Activated CD4-positive, alpha-beta memory T cell treated with anti-CD3 and anti-CD28 coated beads for 36 hours (primary cell): ENCODE data around the gene MYD88. TPM values are rescaled to one million over a fixed set of nuclear protein-coding genes. Genes with fewer than 3 reads are reported as not detected.
A peak's percentile ranks its signal among the peaks of the same experiment; 100 is the strongest.

Experiments used
- CTCF ChIA-PET: fragments of 350-600 bp; sonication (Branson Sonifier 250); formaldehyde crosslinking; loops from one replicate; lab custom pipeline; 2021; ENCODE audit warnings: antibody characterized with exemption, inconsistent platforms; lab: Charles Lee
- POLR2A ChIA-PET: fragments of 350-600 bp; sonication (Branson Sonifier 250); formaldehyde crosslinking; loops from one replicate; lab custom pipeline; 2021; ENCODE audit warnings: antibody characterized with exemption; lab: Charles Lee
- DNase-seq: peaks from one replicate; pipeline ENCODE4 v3.0.0-alpha.2; 2020
- H3K27ac Mint-ChIP-seq: one replicate; pipeline ENCODE4 v1.8.0; 2021; ENCODE audit warnings: mixed read lengths
- H3K27me3 Mint-ChIP-seq: one replicate; pipeline ENCODE4 v1.8.0; 2021; ENCODE audit warnings: mixed read lengths
- H3K36me3 Mint-ChIP-seq: one replicate; pipeline ENCODE4 v1.8.0; 2021; ENCODE audit warnings: mixed read lengths
- H3K4me1 Mint-ChIP-seq: one replicate; pipeline ENCODE4 v1.8.0; 2021; ENCODE audit warnings: low read depth, mixed read lengths
- H3K4me3 Mint-ChIP-seq: one replicate; pipeline ENCODE4 v1.8.0; 2021; ENCODE audit warnings: mild to moderate bottlenecking, mixed read lengths
- H3K9me3 Mint-ChIP-seq: one replicate; pipeline ENCODE4 v1.8.0; 2021; ENCODE audit warnings: mixed read lengths
- intact Hi-C: fragments of 100-400 bp; cut with micrococcal nuclease; formaldehyde crosslinking; loops from one replicate; pipeline ENCODE4 v1.15.1; 2023
- total RNA-seq, 2 experiments: library from RNA; stranded (reverse); gene quantifications; one replicate each; pipeline ENCODE4 v1.2.3, GENCODE V29; 2021

Gene MYD88
- total RNA-seq, 2 experiments from 2014 or later, result 32.3 to 34.8 TPM

GRCh38 chr3:38120693-38121450 lies 17.6 kb upstream of the MYD88 start:
- ChIA-PET CTCF (interaction anchor here (1.0 to 5.2 kb wide), 3 partner anchors 177 to 359 kb away, joined by 3 to 41 read pairs (median 4); partner anchors contain the start of gene XYLB), POLR2A (no interaction called here)
- H3K4me3 Mint-ChIP-seq, result no peak overlapping the region
- peaks cover 28% of the 10 kb centered on the region for H3K36me3 Mint-ChIP-seq
- no peak overlapping the region for H3K27ac Mint-ChIP-seq
- H3K27me3 Mint-ChIP-seq, result no peaks in the 10 kb centered on the region
- H3K9me3 Mint-ChIP-seq, result no peaks in the 10 kb centered on the region
- no peaks in the 10 kb centered on the region for H3K4me1 Mint-ChIP-seq
- intact Hi-C loops, result no loop called here
- no peak for DNase-seq

DNA sequence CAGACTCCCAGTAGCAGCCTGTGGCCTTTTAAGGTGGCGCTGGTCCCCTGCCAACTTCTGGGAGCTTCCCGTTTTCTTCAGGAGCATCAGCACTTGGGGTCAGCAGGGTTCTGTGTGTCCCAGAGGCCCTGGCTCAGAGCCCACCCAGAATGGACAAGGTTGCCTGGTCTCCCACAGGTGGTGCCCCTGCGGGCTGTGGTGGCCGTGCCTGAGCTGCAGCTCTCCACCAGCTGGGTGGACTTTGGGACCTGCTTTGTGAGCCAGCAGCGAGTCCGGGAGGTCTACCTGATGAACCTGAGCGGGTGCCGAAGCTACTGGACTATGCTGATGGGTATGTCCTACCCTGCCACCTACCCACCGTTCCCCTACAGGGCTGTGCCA lies 17.0 kb upstream of the MYD88 start:
- Mint-ChIP-seq H3K36me3 (peaks cover 28% of the 10 kb centered on the region), H3K9me3 (no peaks in the 10 kb centered on the region), H3K27ac (no peak overlapping the region), H3K4me1 (no peaks in the 10 kb centered on the region), H3K4me3 (no peak overlapping the region), H3K27me3 (no peaks in the 10 kb centered on the region)
- DNase-seq, result no peak
- intact Hi-C loops, result no loop called here
- CTCF ChIA-PET, result interaction anchor here (1.4 kb wide), 1 partner anchor 177 kb away, joined by 4 read pairs; no protein-coding TSS in a partner anchor
- POLR2A ChIA-PET, result no interaction called here

DNA sequence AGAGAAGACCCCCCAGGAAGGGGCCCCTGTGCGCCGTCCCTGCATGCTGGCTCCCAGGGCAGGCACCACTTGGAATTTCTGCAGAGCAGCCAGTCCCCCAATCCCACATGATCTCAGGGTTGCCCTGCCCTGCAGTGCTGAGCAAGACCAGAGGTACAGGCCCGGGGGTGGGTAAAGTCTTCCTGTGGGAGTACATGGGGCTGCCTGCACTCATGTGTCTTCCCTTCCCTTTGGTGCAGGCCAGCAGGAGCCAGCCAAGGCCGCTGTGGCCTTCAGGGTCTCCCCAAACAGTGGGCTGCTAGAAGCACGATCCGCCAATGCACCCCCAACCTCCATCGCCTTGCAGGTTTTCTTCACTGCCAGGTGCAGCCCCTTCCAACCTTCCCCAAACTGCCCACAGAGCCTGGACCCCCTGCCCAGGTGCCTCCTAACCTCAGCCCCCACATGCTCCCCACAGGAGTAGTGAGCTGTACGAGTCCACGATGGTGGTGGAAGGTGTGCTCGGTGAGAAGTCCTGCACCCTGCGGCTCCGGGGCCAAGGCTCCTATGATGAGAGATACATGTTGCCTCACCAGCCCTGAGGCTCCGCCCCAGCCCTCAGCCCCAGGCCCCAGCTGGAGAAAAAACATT lies 16.5 kb upstream of the MYD88 start:
- CTCF ChIA-PET, result interaction anchor here (1.4 kb wide), 1 partner anchor 176 kb away, joined by 4 read pairs; no protein-coding TSS in a partner anchor
- Mint-ChIP-seq H3K27me3 (no peaks in the 10 kb centered on the region), H3K9me3 (no peaks in the 10 kb centered on the region), H3K36me3 (peaks cover 28% of the 10 kb centered on the region), H3K4me3 (no peak overlapping the region), H3K27ac (no peak overlapping the region), H3K4me1 (no peaks in the 10 kb centered on the region)
- no peak for DNase-seq
- POLR2A ChIA-PET, result no interaction called here
- intact Hi-C loops, result no loop called here

DNA sequence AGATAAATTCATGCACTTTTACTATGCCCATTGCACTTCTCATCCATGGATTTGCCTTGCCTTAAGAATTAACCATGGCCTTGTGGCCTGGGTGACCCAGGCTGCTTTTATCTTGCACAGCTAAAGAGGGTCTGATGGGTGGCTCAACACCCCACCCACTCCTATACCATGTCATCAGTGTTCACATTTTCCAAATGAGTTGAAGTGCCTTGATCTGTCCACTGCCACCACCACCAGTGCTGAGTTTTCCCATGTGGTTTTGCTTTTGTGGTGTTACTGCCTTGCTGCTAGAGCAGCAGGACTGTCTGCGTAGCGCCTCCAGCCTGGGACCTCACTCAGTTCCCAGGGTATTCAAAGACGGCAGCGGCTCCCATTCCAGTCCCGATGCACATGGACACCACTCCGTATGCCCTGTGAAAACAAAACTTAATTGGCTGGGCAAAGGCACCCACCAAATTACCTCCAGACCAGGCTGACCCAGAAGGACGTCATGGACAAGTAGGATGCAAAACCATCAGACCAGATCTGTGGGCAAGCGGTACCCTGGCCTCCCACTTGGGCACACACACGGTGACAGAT lies 15.7 kb upstream of the MYD88 start:
- H3K36me3 Mint-ChIP-seq, result peaks cover 34% of the 10 kb centered on the region
- POLR2A ChIA-PET, result no interaction called here
- H3K27me3 Mint-ChIP-seq, result no peaks in the 10 kb centered on the region
- H3K4me1 Mint-ChIP-seq, result no peaks in the 10 kb centered on the region
- no peaks in the 10 kb centered on the region for H3K9me3 Mint-ChIP-seq
- CTCF ChIA-PET, result no interaction called here
- no peak overlapping the region for H3K4me3 Mint-ChIP-seq
- intact Hi-C loops, result no loop called here
- H3K27ac Mint-ChIP-seq, result no peak overlapping the region
- no peak for DNase-seq

- H3K4me1 Mint-ChIP-seq, result no peaks in the 10 kb centered on the region
- intact Hi-C loops, result no loop called here
- ChIA-PET CTCF (no interaction called here), POLR2A (no interaction called here)
- DNase-seq, result no peak
- no peaks in the 10 kb centered on the region for H3K9me3 Mint-ChIP-seq
- H3K36me3 Mint-ChIP-seq, result peaks cover 38% of the 10 kb centered on the region
- no peak overlapping the region for H3K4me3 Mint-ChIP-seq
- no peaks in the 10 kb centered on the region for H3K27me3 Mint-ChIP-seq
- no peak overlapping the region for H3K27ac Mint-ChIP-seq
Observed at GRCh38 chr3:38124324-38125122, 13.9 kb upstream of the MYD88 start.

- DNase-seq, result no peak
- Mint-ChIP-seq H3K4me1 (no peaks in the 10 kb centered on the region), H3K4me3 (no peak overlapping the region), H3K27me3 (no peaks in the 10 kb centered on the region), H3K9me3 (no peaks in the 10 kb centered on the region), H3K27ac (no peak overlapping the region), H3K36me3 (peaks cover 41% of the 10 kb centered on the region)
- intact Hi-C loops, result no loop called here
- POLR2A ChIA-PET, result no interaction called here
- CTCF ChIA-PET, result no interaction called here
Observed at GRCh38 chr3:38125305-38126120, 12.9 kb upstream of the MYD88 start.

GRCh38 chr3:38126121-38126892 lies 12.2 kb upstream of the MYD88 start:
- H3K27ac Mint-ChIP-seq, result no peak overlapping the region
- peaks cover 38% of the 10 kb centered on the region for H3K36me3 Mint-ChIP-seq
- no peaks in the 10 kb centered on the region for H3K27me3 Mint-ChIP-seq

DNA sequence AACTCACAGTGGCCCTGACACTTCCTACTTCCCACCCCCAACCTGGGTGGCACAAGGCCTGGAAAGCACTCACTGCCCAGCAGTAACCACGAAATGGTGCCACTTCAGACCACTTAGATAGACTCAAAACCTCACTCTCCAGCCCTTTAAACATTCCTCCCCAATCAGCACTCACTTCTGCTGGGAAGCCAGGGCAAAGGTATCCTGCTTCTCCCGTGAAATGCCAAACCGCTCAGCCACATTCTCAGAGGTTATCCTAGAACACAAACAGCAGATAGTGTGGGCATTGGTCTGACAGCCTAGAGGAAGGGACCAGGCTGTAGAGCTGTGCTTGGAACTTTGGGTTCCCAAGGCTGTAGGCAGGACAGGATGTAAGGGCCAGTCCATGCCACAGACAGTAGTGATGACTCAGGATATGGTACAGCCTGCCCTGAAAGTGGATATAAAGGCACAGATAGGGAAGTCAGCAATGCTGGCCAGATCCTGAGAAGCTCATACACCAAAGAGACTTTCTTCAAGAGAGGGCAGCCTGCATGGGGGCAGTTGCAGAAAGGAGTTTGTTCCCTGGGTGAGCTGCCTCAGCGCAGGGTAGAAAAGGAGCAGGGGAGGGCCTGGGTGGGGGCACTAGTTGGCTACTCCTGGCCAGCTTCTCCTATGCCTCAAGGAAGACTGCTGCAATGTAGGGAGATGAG lies 10.7 kb upstream of the MYD88 start:
- peak; percentile 7 for DNase-seq
- H3K27ac Mint-ChIP-seq, result no peak overlapping the region
- POLR2A ChIA-PET, result no interaction called here
- H3K4me3 Mint-ChIP-seq, result no peak overlapping the region
- peaks cover 35% of the 10 kb centered on the region for H3K36me3 Mint-ChIP-seq
- no peaks in the 10 kb centered on the region for H3K27me3 Mint-ChIP-seq
- intact Hi-C loops, result no loop called here
- CTCF ChIA-PET, result interaction anchor here (0.8 to 1.5 kb wide), 2 partner anchors 219 to 368 kb away, joined by 3 to 5 read pairs; partner anchors contain the start of genes EXOG and XYLB
- no peaks in the 10 kb centered on the region for H3K9me3 Mint-ChIP-seq
- H3K4me1 Mint-ChIP-seq, result peaks cover under 1% of the 10 kb centered on the region

More at GRCh38 chr3:38126121-38126892, 12.2 kb upstream of the MYD88 start:
- H3K4me1 Mint-ChIP-seq, result no peaks in the 10 kb centered on the region
- H3K4me3 Mint-ChIP-seq, result no peak overlapping the region
- intact Hi-C loops, result no loop called here
- no peak for DNase-seq
- no peaks in the 10 kb centered on the region for H3K9me3 Mint-ChIP-seq
- POLR2A ChIA-PET, result no interaction called here
- CTCF ChIA-PET, result interaction anchor here (1.0 kb wide), 1 partner anchor 220 kb away, joined by 3 read pairs; the partner anchor contains the start of gene XYLB

DNA sequence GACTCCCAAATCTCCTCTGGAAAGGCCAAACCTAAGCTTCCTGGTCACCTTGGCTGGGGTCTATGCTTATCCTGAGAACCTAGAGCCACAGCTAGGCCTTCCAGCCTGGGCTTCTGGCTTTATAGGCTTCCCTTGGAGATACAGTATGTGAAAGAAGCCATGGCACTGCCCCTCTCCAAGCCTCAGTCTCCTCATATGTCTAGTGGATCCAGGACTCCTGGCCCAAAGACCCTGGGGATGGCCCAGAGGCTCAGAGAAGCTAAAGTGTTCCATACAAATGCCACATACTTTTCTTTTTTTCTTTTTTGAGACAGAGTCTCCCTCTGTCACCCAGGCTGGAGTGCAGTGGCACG lies 10.2 kb upstream of the MYD88 start:
- Mint-ChIP-seq H3K9me3 (no peaks in the 10 kb centered on the region), H3K27ac (no peak overlapping the region), H3K27me3 (no peaks in the 10 kb centered on the region), H3K4me3 (no peak overlapping the region), H3K4me1 (peaks cover 6% of the 10 kb centered on the region), H3K36me3 (peaks cover 33% of the 10 kb centered on the region)
- intact Hi-C loops, result no loop called here
- ChIA-PET POLR2A (no interaction called here), CTCF (interaction anchor here (0.8 to 1.5 kb wide), 2 partner anchors 219 to 368 kb away, joined by 3 to 5 read pairs; partner anchors contain the start of genes EXOG and XYLB)
- no peak for DNase-seq

DNA sequence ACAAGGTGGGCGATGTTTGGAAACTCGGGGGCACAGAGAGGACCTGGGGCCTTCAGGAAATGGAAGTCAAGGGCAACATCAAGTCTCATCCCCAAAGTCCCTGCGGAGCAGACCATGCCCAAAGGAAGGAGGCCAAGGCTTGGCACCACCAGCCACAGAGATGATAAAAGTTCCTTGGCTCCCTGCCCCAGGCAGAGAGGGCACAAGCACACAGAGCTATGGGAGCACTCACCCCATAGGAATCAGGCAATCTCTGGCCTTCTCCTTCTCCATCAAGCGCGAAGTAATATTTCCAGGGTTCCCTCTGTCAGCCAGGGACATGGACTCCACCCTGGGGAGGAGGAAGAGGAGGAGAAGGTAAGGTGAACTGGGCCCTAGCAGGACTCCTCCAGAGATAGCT lies 9.4 kb upstream of the MYD88 start:
- H3K27me3 Mint-ChIP-seq, result no peaks in the 10 kb centered on the region
- no peak for DNase-seq
- H3K4me3 Mint-ChIP-seq, result no peak overlapping the region
- peaks cover 34% of the 10 kb centered on the region for H3K36me3 Mint-ChIP-seq
- H3K9me3 Mint-ChIP-seq, result no peaks in the 10 kb centered on the region
- intact Hi-C loops, result no loop called here
- H3K4me1 Mint-ChIP-seq, result peaks cover 9% of the 10 kb centered on the region
- no peak overlapping the region for H3K27ac Mint-ChIP-seq
- POLR2A ChIA-PET, result no interaction called here
- CTCF ChIA-PET, result interaction anchor here (1.5 kb wide), 1 partner anchor 218 kb away, joined by 5 read pairs; the partner anchor contains the start of gene XYLB
